Common myeloid progenitor, CD34-positive (primary cell): ENCODE data around the gene SSRP1.

ENCODE experiments used
- CTCF ChIA-PET: fragments of 350-600 bp; sonication (Branson Sonifier 250); formaldehyde crosslinking; loops from one replicate; lab custom pipeline; 2021; ENCODE audit warnings: antibody characterized with exemption; lab: Charles Lee
- POLR2A ChIA-PET: fragments of 350-600 bp; sonication (Branson Sonifier 250); formaldehyde crosslinking; loops from one replicate; lab custom pipeline; 2021; ENCODE audit warnings: antibody characterized with exemption; lab: Charles Lee
- DNase-seq, 3 donors: peaks; one replicate each; pipeline versions ENCODE4 v3.0.0 to v3.0.0-alpha.2; 2013
- H3K27ac ChIP-seq, 2 experiments: 1 replicate in 1 of 2; 2 replicates in 1 of 2; pipeline ENCODE4 v1.7.0; 2013; ENCODE audit warnings: inconsistent platforms in 2 of 2, low read length in 2 of 2, mild to moderate bottlenecking in 2 of 2, low read depth in 1 of 2, moderate library complexity in 1 of 2; ENCODE audit not compliant: severe bottlenecking in 2 of 2, insufficient read depth in 1 of 2, poor library complexity in 1 of 2
- H3K27me3 ChIP-seq, 5 experiments: replicated peaks in 2 of 5; 1 replicate in 3 of 5; 2 replicates in 2 of 5; pipeline versions ENCODE4 v1.6.1 to v1.7.0; 2013; ENCODE audit warnings: low read length in 4 of 5, mild to moderate bottlenecking in 2 of 5, moderate library complexity in 2 of 5, inconsistent platforms in 1 of 5; ENCODE audit not compliant: insufficient read depth in 5 of 5, control insufficient read depth in 4 of 5
- H3K36me3 ChIP-seq, 4 experiments: 1 replicate in 2 of 4; 2 replicates in 2 of 4; pipeline versions ENCODE4 v1.6.1 to v1.7.0; 2013; ENCODE audit warnings: low read length in 3 of 4, control low read depth in 1 of 4, mild to moderate bottlenecking in 1 of 4; ENCODE audit not compliant: control insufficient read depth in 4 of 4, insufficient read depth in 4 of 4
- H3K4me1 ChIP-seq, 4 experiments: 1 replicate in 3 of 4; 2 replicates in 1 of 4; pipeline versions ENCODE4 v1.6.1 to v1.7.1; 2013; ENCODE audit warnings: low read length in 3 of 4, mild to moderate bottlenecking in 3 of 4, control low read depth in 1 of 4, inconsistent platforms in 1 of 4, moderate library complexity in 1 of 4; ENCODE audit not compliant: control insufficient read depth in 4 of 4, insufficient read depth in 4 of 4; ENCODE audit errors: control extremely low read depth in 1 of 4
- H3K4me3 ChIP-seq, 7 experiments: 1 replicate in 4 of 7; 2 replicates in 3 of 7; pipeline versions ENCODE4 v1.5.1 to v1.7.0; 2013; ENCODE audit warnings: mild to moderate bottlenecking in 7 of 7, low read length in 6 of 7, moderate library complexity in 6 of 7, inconsistent platforms in 2 of 7, low read depth in 2 of 7, control low read depth in 1 of 7; ENCODE audit not compliant: insufficient read depth in 4 of 7, control insufficient read depth in 1 of 7; ENCODE audit errors: extremely low read depth in 1 of 7
- H3K9me3 ChIP-seq, 5 experiments: 1 replicate in 4 of 5; 2 replicates in 1 of 5; pipeline versions ENCODE4 v1.6.1 to v1.7.1; 2013; ENCODE audit warnings: low read length in 4 of 5, mild to moderate bottlenecking in 2 of 5, inconsistent platforms in 1 of 5, low read depth in 1 of 5, moderate library complexity in 1 of 5; ENCODE audit not compliant: control insufficient read depth in 4 of 5, insufficient read depth in 2 of 5; ENCODE audit errors: control extremely low read depth in 1 of 5
- WGBS: methylation state at CpG from one replicate; pipeline ENCODE4 v1.1.5; 2013; ENCODE audit not compliant: insufficient coverage; 5-methylcytosine and 5-hydroxymethylcytosine counted together

Gene SSRP1

GRCh38 chr11:57320719-57321387 lies 14.8 kb downstream of the SSRP1 start:
- 100% methylated on average over 1 of the region's 2 CpGs for WGBS
- H3K27ac ChIP-seq: no peak overlapping the region
- POLR2A ChIA-PET: no interaction called here

GRCh38 chr11:57320067-57320718 lies 15.5 kb downstream of the SSRP1 start:
- Histone ChIP-seq H3K27ac (no peak overlapping the region), H3K27me3 (no peaks in the 10 kb centered on the region), H3K36me3 (peaks cover 0 to 29% (median 14%) of the 10 kb centered on the region in 4 experiments), H3K4me1 (peaks cover 5 to 45% (median 22%) of the 10 kb centered on the region in 4 experiments), H3K4me3 (no peak overlapping the region), H3K9me3 (no peaks in the 10 kb centered on the region)
- no peak for DNase-seq
- WGBS: 100% methylated on average over 15 of the region's 22 CpGs
- ChIA-PET POLR2A (no interaction called here), CTCF (interaction anchor here (1.8 to 3.2 kb wide), 3 partner anchors 8 to 29 kb away, joined by 5 to 15 read pairs (median 6); no protein-coding TSS in a partner anchor)

More at GRCh38 chr11:57320719-57321387, 14.8 kb downstream of the SSRP1 start:
- Histone ChIP-seq H3K4me1 (peaks cover 6 to 45% (median 22%) of the 10 kb centered on the region in 4 experiments), H3K4me3 (no peak overlapping the region), H3K36me3 (peaks cover 0 to 33% (median 14%) of the 10 kb centered on the region in 4 experiments), H3K27me3 (no peaks in the 10 kb centered on the region), H3K9me3 (no peaks in the 10 kb centered on the region)
- no peak for DNase-seq
- CTCF ChIA-PET: interaction anchor here (1.1 to 3.2 kb wide), 5 partner anchors 9 to 206 kb away, joined by 3 to 15 read pairs (median 5); partner anchors contain the start of gene SSRP1

- ChIA-PET POLR2A (no interaction called here), CTCF (no interaction called here)
- no peak overlapping the region for H3K4me3 ChIP-seq
- WGBS: 94% methylated on average over 2 of the region's 2 CpGs
- no peak for DNase-seq
- no peak overlapping the region for H3K27ac ChIP-seq
- peaks cover 0 to 46% (median 19%) of the 10 kb centered on the region in 4 experiments for H3K36me3 ChIP-seq
- H3K9me3 ChIP-seq: no peaks in the 10 kb centered on the region
- no peaks in the 10 kb centered on the region for H3K27me3 ChIP-seq
- H3K4me1 ChIP-seq: peaks cover 5 to 45% (median 19%) of the 10 kb centered on the region in 4 experiments
These were observed 17.5 kb downstream of the SSRP1 start for GRCh38 chr11:57318178-57318577.

- Histone ChIP-seq H3K27ac (no peak overlapping the region), H3K4me3 (no peak overlapping the region), H3K36me3 (peaks cover 0 to 56% (median 20%) of the 10 kb centered on the region in 4 experiments), H3K4me1 (peaks cover 9 to 45% (median 25%) of the 10 kb centered on the region in 4 experiments), H3K9me3 (no peaks in the 10 kb centered on the region), H3K27me3 (no peaks in the 10 kb centered on the region)
- ChIA-PET CTCF (no interaction called here), POLR2A (interaction anchor here (0.6 kb wide), 1 partner anchor 86 kb away, joined by 5 read pairs; no protein-coding TSS in a partner anchor)
- WGBS: 92% methylated on average over 3 of the region's 3 CpGs
- no peak for DNase-seq
These were observed 19.7 kb downstream of the SSRP1 start for GRCh38 chr11:57316017-57316416.

- Histone ChIP-seq H3K4me3 (peak overlapping the region in 3 of 7 experiments; percentile 3 to 32 (median 11)), H3K9me3 (no peaks in the 10 kb centered on the region), H3K27me3 (no peaks in the 10 kb centered on the region), H3K36me3 (peaks cover 0 to 56% (median 20%) of the 10 kb centered on the region in 4 experiments), H3K27ac (no peak overlapping the region), H3K4me1 (peaks cover 9 to 50% (median 29%) of the 10 kb centered on the region in 4 experiments)
- POLR2A ChIA-PET: interaction anchor here (0.6 kb wide), 1 partner anchor 85 kb away, joined by 5 read pairs; no protein-coding TSS in a partner anchor
- CTCF ChIA-PET: no interaction called here
- peak; percentile 31 to 83 (median 79) for DNase-seq
- 6% methylated on average over 7 of the region's 8 CpGs for WGBS
These were observed 20.2 kb downstream of the SSRP1 start for GRCh38 chr11:57315491-57315890.

- peaks cover 0 to 58% (median 17%) of the 10 kb centered on the region in 4 experiments for H3K36me3 ChIP-seq
These were observed 21.3 kb downstream of the SSRP1 start for GRCh38 chr11:57314221-57314973.

More at GRCh38 chr11:57314221-57314973, 21.3 kb downstream of the SSRP1 start:
- no peaks in the 10 kb centered on the region for H3K27me3 ChIP-seq
- CTCF ChIA-PET: interaction anchor here (0.9 kb wide), 1 partner anchor 10 kb away, joined by 3 read pairs; no protein-coding TSS in a partner anchor
- no peak for DNase-seq
- POLR2A ChIA-PET: no interaction called here
- 95% methylated on average over 15 of the region's 15 CpGs for WGBS
- H3K4me3 ChIP-seq: no peak overlapping the region
- no peaks in the 10 kb centered on the region for H3K9me3 ChIP-seq
- peaks cover 9 to 50% (median 29%) of the 10 kb centered on the region in 4 experiments for H3K4me1 ChIP-seq
- no peak overlapping the region for H3K27ac ChIP-seq
